GM18519 (cell line): ENCODE results near the gene SAMM50.

ENCODE experiments used
- ATAC-seq: cut with Tn5 transposase; IDR thresholded peaks from one replicate; pipeline ENCODE4 v1.9.1; 2021; ENCODE audit warnings: mild to moderate bottlenecking, moderate library complexity; ENCODE audit not compliant: unreplicated experiment, low FRiP score

Gene SAMM50

GRCh38 chr22:43945632-43946383, 9.4 kb upstream of the SAMM50 start:
- ATAC-seq = no peak

GRCh38 chr22:43946384-43946667, 8.9 kb upstream of the SAMM50 start:
- ATAC-seq = no peak

- ATAC-seq = no peak
These were observed 6.3 kb upstream of the SAMM50 start for GRCh38 chr22:43948836-43949406.

- no peak for ATAC-seq
These were observed 3.9 kb upstream of the SAMM50 start for GRCh38 chr22:43951391-43951790.

- ATAC-seq = no peak
These were observed 3.3 kb upstream of the SAMM50 start for GRCh38 chr22:43951966-43952365.

GRCh38 chr22:43953988-43954785, 1.1 kb upstream of the SAMM50 start:
- ATAC-seq = no peak

GRCh38 chr22:43955883-43956782, 891 bp downstream of the SAMM50 start:
- no peak for ATAC-seq

GRCh38 chr22:43956805-43957463, 1.7 kb downstream of the SAMM50 start:
- ATAC-seq = no peak

GRCh38 chr22:43957871-43958270, 2.6 kb downstream of the SAMM50 start:
- no peak for ATAC-seq

GRCh38 chr22:43964314-43964857, 9.1 kb downstream of the SAMM50 start:
- ATAC-seq = no peak

GRCh38 chr22:43967069-43967468, 11.8 kb downstream of the SAMM50 start:
- no peak for ATAC-seq

GRCh38 chr22:43968614-43969013, 13.4 kb downstream of the SAMM50 start:
- ATAC-seq = no peak

- ATAC-seq = no peak
These were observed 14.0 kb downstream of the SAMM50 start for GRCh38 chr22:43969021-43969878.

GRCh38 chr22:43969989-43970755, 14.9 kb downstream of the SAMM50 start:
- no peak for ATAC-seq

- ATAC-seq = no peak
These were observed 15.9 kb downstream of the SAMM50 start for GRCh38 chr22:43971112-43971511.

GRCh38 chr22:43972931-43973462, 17.8 kb downstream of the SAMM50 start:
- ATAC-seq = no peak

GRCh38 chr22:43974028-43974545, 18.8 kb downstream of the SAMM50 start:
- no peak for ATAC-seq

- ATAC-seq = no peak
These were observed 19.8 kb downstream of the SAMM50 start for GRCh38 chr22:43975041-43975440.
